CD4-positive, alpha-beta T cell treated with Interleukin-10 for 1 hour (primary cell): ENCODE results near the gene SERPINB11.
"Not testable (repeated sequence)": the region's sequence is repeated elsewhere in the genome, so short reads cannot be mapped to it uniquely, and the experiment has no call there.

Experiments used
- DNase-seq: peaks from one replicate; pipeline ENCODE4 v3.0.0-alpha.2; 2020

SERPINB11 gene

DNA sequence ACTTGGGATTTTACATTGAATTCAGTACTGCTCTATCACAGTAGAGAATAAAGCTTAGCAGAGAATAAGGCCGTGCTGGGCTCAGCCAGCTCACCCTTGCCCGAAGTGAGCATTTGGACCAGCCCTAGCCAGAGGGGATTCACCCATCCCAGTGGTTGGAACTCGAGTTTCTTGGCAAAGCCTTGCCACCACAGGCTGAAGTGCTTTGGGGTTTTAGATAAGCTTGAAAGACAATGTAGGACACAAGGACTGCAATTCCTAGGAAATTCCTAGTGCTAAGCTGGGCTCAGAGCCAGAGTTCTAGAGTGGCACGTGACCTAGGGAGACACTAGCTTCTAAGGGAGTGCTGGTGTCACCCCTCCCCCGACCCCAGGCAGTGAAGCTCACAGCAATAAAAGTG lies 28.0 kb downstream of the SERPINB11 start:
- no peak for DNase-seq

DNA sequence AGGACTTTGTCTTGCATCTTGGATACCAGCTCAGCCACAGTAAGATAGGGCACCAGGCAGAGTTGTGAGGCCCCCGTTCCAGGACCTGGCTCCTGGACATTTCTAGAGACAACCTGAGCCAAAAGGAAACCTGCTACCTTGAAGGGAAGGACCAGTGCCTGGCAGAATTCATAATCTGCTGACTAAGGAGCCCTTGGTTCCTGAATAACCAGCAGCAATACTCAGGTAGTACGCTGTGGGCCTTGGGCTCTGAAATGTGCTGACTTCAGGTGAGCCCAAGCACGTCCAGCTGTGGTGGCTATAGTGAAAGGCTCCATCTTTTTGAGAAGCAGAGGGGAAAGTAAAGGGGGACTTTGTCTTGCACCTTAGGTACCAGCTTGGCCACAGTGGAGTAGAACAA lies 28.5 kb downstream of the SERPINB11 start:
- no peak for DNase-seq

DNA sequence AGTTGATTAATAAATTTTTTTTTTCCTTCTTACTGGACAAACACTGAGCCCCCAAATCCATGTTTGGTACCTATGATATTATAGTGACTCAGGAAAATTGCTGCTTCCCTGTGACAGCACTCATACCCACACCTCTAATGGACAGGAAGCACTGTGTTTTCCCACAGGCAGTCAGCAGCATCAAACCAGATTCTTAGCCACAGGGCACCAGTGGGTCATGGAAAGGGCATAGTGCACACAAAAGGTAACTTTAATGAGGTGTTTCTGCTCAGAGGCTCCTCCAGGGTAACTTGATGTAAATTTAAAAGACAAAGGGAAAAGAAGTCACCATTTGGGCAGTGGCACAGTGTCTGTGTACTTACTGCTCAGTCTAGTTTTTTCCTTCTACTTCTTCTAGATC lies 34.1 kb downstream of the SERPINB11 start:
- no peak for DNase-seq

DNA sequence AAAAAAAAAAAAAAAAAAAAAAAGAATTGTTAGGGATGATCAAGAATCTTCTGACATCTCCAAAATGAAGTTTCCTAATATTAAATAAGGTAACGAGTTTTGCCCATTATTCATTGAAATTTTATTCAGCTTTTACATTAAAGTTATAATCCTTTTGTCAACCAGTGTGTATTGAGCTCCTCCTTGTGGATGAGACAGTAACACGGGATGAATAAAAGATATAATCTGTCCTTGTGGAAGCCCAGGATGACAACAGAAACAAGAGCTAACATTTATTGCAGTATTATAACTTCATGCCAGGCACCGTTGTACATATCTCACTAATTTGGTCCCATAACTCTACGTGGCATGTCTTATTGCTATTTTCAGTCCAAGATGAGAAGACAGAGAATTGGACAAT lies 39.0 kb downstream of the SERPINB11 start:
- no peak for DNase-seq

DNA sequence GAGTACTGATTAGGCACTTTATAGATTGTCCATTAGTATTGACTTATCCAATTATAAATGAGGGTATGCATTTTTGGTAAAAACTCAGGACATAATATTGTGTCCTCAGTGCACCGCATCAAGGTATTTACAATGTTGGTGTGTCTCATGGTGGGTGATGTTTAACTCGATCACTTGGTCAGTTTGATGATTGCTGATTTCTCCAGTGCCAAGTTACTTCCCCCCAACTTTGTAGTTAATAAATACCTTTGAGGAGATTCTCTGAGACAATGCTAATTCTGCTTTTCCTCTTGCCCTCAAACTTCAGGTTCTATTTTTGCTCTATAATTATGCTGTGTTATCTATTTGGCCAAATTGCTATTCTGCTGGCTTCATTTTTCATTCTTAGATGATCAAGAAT lies 44.2 kb downstream of the SERPINB11 start:
- DNase-seq, result no peak

DNA sequence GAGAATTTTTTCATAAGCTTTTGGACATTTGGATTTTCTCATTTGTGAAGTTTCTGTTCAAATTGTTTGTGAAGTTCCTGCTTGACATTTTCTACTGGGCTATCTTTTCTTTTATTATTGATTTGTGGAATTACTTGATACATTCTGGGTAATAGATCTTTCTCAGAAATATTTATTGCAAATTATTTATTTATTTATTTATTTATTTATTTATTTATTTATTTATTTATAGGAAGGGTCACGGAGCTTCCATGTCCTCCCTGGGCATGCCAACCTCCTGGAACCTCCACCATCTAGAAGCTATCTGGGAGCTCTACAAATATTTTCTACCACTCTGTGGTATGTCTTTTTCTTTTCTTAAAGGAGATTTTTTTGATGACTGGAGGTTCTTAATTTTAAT lies 46.7 kb downstream of the SERPINB11 start:
- no peak for DNase-seq

DNA sequence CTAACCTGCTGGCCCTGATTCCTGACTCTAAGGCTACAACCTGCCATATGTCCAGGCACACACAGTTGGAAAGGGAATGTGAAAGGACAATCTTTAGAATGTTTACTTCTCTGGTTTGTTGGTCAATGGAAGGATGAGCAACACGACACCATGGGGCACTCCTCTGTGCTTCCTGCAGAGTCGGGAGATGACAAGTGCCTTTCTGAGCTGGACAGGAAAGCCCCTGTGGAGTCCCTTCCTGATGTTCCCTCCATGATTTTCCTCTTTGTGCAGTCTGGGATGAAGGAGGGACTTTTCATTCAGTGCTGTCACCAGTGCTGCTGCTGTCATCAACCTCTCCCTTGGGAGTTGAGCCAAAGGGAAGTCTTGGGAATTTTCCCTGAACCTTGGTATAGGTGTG lies 49.9 kb downstream of the SERPINB11 start:
- no peak for DNase-seq

DNA sequence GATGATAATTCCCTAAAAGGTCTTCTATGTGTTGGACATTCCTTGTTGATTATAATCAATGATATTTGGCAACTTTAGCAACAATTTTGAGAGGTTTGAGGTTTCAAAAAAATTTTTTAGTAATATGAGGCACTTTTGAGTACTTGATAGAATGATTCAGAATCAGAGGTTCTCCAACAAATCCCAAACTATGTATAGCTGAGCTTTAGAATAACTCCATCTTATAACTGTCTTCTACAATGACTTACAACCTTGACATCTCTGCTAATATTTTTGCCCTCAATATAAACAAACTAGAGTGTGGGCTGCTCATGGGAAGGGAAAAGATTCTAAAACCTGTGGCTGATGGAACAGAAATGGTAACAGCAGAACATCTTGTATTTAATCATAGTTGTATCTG lies 50.9 kb downstream of the SERPINB11 start:
- DNase-seq, result no peak

DNA sequence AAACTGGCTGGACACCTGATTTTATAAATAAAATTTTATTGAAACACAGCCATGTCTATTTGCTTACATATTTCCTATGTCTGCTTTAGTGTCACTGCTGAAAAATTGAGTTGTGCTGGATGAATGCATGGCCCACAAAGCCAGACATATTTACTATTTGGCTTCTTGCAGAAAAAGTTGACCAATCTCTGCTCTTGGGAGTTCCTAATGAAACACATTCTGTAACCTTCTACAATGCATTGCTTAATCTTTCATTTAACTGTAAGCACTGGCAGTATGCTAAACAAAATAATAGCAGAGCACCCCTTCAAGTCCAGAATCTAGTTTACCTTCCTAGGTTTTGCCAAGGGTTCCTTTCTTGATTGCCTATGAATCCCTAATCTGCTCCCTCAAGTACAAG lies 54.8 kb downstream of the SERPINB11 start:
- no peak for DNase-seq

DNA sequence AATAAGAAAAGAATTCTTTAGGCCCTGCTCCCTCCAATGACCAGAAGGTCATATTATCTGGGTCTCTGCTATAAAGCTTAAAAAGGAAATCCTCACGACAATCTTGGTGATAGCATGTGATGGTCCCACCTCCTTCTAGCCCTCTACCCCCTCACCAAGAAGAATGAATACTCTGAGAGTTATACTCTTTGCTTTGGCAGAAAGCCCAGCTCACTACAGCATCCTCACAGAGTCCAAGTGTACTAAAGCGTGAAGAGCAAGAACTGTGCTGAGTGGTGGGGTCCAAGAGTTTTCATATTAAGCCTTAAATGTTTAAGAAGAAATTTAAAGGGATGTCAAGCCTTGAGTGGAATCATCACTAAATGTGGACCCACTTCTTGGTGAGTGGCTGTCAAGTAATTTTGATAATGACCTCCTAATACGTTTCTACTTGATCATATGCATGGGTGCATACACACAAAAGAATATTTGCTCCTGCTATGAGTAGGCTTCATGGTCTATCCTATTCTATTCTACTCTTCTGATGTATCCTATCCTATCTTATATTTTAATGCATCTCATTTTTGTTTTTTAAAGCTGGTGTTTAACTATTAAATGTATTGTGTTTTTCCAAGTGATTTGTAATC lies 56.0 kb downstream of the SERPINB11 start:
- no peak for DNase-seq

DNA sequence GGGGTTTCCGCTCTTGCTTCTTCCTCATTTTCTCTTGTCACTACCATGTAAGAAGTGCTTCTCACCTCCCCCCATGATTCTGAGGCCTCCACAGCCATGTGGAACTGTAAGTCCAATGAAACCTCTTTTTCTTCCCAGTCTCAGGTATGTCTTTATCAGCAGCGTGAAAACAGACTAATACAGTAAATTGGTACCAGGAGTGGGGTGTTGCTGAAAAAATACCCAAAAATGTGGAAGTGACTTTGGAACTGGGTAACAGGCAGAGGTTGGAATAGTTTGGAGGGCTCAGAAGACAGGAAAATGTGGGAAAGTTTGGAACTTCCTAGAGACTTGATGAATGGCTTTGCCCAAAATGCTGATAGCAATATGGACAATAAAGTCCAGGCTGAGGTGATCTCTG lies 57.0 kb downstream of the SERPINB11 start:
- DNase-seq, result not testable (repeated sequence)

DNA sequence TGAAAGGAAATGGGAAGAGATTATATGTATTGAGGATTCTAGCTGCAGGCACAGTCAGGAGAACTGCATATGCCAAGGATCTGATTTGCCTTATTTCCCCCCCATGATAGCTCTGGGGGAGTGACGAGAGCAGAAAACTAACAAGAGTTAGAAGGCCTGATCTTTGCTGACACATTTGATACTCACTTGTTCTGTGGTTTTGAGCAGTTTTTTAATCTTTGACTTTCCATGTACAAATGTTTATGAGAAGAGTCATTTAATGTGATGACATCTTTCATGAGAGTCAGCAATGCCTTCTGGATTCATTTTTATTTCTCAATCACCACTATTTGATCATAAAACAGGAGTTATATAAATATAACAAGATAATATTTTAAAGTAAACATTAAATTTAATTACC lies 59.8 kb downstream of the SERPINB11 start:
- no peak for DNase-seq

DNA sequence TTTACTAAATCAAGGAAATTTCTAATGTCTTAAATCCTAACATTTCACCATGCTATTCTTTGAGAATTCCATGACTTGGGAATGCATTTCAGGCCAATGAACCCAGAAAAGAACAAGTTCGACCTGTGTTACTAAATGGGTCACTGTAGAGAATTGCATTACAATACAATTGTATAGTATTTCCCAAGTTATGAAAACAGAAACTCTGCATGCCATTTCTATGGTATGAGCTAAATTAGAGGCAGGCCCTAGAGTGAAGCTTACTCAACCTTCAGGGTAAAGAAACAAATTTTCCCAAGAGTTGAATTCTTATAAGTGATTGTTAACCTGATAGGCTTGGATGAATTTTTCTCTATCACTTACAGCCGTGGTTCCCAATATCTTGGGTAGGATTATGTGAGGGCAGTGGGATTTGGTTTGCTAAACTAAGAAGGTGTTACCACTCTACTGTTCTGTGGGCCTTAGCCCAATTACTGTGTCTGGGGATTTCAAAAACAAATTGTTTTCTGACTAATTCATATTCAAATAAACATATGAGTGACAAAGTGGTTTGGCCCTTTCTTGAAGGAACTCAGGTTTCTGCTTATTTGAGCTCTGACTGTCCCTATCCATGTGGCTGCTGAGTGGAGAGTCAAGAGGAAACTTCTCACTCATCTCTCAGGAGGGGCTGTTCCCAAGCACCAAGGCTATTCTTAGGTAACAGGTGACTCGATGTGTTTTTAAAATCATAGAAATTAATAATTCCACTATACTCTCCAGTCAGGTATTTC lies 61.3 kb downstream of the SERPINB11 start:
- no peak for DNase-seq

DNA sequence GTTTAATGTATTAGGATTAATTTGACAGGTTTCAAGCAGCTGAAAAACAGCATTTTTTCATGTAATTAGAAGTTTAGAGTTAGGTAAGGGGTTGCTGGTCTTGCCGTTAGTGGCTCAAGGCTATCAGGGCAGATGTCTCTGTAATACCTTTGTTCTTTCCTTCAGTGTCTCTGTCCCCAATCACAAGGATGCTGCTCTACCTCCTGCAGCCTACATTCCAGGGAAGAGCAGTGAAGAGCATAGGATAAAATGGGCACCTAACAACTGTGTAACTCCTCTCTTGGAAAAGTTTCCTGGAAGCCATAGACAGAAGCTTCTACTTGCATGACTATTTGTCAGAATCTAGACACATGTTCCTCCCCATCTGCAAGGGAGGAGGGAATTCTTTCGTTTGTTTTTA lies 63.1 kb downstream of the SERPINB11 start:
- no peak for DNase-seq
